GM12878 (cell line): ENCODE data around the gene ADAMTSL1. TPM values are rescaled to one million over a fixed set of nuclear protein-coding genes. Genes with fewer than 3 reads are reported as not detected.

Source experiments
- E2F8 ChIP-seq: fragments of 450-650 bp; IDR thresholded peaks from 2 replicates; pipeline ENCODE4 v1.6.1; 2018; ENCODE audit warnings: mild to moderate bottlenecking, low read depth, moderate library complexity; ENCODE audit not compliant: partially characterized antibody
- ESRRA ChIP-seq: IDR thresholded peaks from 2 replicates; pipeline ENCODE4 v1.6.1; 2012; ENCODE audit warnings: mild to moderate bottlenecking, low read length, improper control_type of control experiment
- NFYA ChIP-seq: IDR thresholded peaks from 2 replicates; pipeline ENCODE4 v1.6.1; 2011; ENCODE audit warnings: low read depth, mild to moderate bottlenecking, low read length, improper control_type of control experiment, borderline replicate concordance
- NKRF ChIP-seq: fragments of 450-650 bp; conservative IDR thresholded peaks from 2 replicates; pipeline ENCODE4 v1.6.1; 2017; ENCODE audit warnings: mild to moderate bottlenecking, moderate library complexity
- POLR2AphosphoS5 ChIP-seq: IDR thresholded peaks from 2 replicates; pipeline ENCODE4 v1.6.1; 2011; ENCODE audit warnings: mild to moderate bottlenecking, low read length, inconsistent platforms
- RUNX3 ChIP-seq: IDR thresholded peaks from 2 replicates; pipeline ENCODE4 v1.6.1; 2012; ENCODE audit warnings: low read length, inconsistent platforms
- polyA plus RNA-seq, 11 experiments: library from polyadenylated mRNA; depleted of rRNA in 4 of 11; unstranded in 6 of 11; stranded (reverse) in 5 of 11; fragments of >200 nt; fragmentation: Nextera tagmentation in 4 of 11; fragmentation: Illumina TruSeq in 1 of 11; extraction: Ambion mirVana in 4 of 11; extraction: Trizol in 1 of 11; gene quantifications; 1 replicate in 1 of 11; 2 replicates in 10 of 11; pipeline versions ENCODE4 v1.2.1 to v1.2.3, GENCODE V29; 2011 to 2016; ENCODE audit warnings: inconsistent platforms in 2 of 11, missing spikeins in 2 of 11, low read depth in 1 of 11
- total RNA-seq, 4 experiments: library from RNA; depleted of rRNA in 3 of 4; stranded (reverse); fragments of >200 nt in 3 of 4; fragmentation: Illumina TruSeq in 1 of 4; extraction: Trizol in 1 of 4; gene quantifications; 2 replicates each; pipeline versions ENCODE4 v1.2.1 to v1.2.3, GENCODE V29; 2013 to 2021

The ADAMTSL1 gene
- total and polyA plus RNA-seq, 10 of the 15 experiments (the other 5 are each of a cell fraction or from before 2014, with no cell fraction given), result 0.01 to 0.10 (median 0.07) TPM; not detected in 6

GRCh38 chr9:18622186-18622836 lies 148.4 kb downstream of the ADAMTSL1 start (continued):
- no peak for TF ChIP-seq E2F8
- TF ChIP-seq NKRF, result no peak
- no peak for TF ChIP-seq RUNX3
- no peak for TF ChIP-seq NFYA
- TF ChIP-seq ESRRA, result no peak
- TF ChIP-seq POLR2AphosphoS5, result no peak
- TF ChIP-seq, all 136 proteins: peak for 0
